Forelimb muscle (tissue), 1 donor: ENCODE data around the gene IL36G. TPM values are rescaled to one million over a fixed set of nuclear protein-coding genes. Genes with fewer than 3 reads are reported as not detected.

Experiments used
- DNase-seq: peaks from one replicate; pipeline ENCODE4 v3.0.0-alpha.2; 2013; ENCODE audit warnings: low read depth
- polyA plus RNA-seq: library from polyadenylated mRNA; unstranded; fragments of 120-200 nt; gene quantifications from one replicate; pipeline ENCODE4 v1.2.1, GENCODE V29; 2013; ENCODE audit not compliant: insufficient read length

The IL36G gene
- polyA plus RNA-seq, 1 donor: 0.14 TPM

DNA sequence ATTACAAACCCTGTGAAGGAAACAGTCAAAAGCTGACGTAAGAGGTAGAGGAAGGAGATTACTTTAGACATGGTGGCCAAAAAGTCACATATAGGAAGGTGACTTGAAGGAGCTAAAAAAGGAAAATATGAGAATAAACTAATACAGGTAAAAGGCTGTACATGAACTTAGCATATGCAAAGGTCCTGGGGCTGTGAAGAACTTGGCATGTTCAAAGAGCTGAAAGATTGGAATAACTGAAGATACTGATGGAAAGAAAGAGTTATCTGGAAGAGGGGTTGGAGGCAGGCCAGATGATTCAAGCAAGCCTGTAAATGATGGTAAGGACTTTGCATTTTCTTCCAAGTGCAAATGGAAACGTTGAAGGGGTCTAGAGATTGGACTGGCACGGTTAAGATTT, 40.7 kb downstream of the IL36G start:
- DNase-seq: no peak

DNA sequence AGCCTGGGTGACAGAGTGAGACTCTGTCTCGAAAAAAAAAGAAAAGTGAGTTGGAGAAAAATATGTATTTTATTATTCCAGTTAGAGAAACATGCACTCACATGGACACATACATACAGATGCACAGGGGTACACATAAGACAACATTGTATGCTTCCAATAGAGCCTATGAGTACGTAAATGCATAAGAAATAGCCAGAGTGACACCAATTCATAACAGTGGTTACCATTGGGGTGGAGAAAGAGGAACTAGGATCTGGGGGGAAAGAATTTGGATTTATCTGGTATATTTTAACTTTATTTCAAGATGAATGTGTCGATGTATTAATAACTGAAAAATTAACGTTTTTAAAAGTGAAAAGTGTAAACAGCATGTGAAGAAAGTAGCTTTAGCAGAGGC, 43.5 kb downstream of the IL36G start:
- no peak for DNase-seq

DNA sequence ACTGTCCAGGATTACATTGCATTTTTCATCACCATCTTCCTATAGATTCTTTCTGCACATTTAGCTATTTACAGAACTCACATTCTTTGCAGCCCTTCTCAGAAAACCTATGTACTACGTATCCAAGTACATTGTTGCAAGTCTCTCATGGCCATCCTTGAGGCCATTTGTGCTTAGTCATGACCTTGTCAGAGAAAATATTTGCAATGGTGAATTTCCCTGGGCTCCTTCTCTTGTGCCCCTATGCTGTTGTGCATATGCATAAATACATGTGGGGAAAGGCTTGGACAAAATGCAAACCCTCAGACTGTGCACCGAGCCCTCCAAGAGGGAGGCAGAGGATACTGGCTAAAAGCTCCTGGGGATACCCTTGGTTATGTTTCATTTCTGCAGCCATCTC, 47.0 kb downstream of the IL36G start:
- no peak for DNase-seq

DNA sequence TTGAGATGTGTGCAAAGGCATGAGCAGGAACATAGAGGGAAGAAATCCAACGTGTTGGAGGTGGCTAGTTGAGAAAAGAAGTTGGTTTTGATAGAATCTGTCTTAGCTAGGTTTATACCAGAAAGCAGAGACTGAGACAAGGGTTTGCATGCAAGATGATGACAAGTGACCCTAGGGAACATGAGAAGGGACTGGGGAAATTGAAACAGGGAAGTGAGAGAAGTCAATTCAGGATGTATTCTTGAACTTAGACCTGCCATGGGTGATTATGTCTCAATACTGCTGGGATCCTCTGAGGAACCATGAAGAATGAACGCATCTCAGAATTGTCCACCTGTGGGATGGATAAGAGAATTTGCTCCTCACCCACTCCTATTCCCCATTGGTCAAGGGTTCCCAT, 47.9 kb downstream of the IL36G start:
- no peak for DNase-seq

DNA sequence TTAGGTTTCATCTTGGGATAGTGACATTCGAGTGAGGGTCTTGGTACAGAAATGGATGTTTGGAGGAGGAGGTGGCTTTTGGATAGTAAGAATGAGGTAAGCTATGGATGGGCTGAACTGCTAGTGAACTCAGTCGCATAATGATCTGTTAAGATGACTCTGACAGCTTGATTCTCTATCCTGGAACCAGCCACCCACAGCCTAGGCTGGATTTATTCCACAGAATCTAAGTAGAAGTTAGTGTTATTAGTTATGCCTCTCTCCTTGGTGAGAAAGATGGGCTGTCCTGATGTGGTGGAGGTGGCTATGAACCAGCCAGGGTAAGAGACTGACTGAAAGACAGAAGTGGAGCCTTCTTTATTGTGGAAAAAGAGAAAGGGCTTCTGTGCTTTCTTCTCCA, 49.9 kb downstream of the IL36G start:
- no peak for DNase-seq

DNA sequence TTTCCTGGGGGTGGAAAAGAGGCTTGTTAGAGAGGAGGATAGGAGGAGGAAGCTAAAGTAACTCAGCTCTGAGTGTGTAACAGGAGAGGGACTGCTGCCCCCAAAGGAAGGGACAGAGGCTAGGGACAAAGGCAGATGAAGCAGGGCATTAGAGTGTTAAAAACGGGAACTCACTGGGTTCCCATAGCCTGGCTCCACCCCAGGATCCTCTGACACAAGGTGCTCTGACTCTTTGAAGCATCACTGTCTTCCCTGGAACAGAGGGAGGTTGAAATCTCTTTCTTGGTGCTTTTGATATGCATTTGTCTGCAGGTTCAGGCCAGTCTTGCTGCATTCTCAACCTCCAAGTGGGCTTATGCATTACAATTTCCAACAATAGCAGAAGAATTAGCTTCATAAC, 50.3 kb downstream of the IL36G start:
- DNase-seq: no peak

DNA sequence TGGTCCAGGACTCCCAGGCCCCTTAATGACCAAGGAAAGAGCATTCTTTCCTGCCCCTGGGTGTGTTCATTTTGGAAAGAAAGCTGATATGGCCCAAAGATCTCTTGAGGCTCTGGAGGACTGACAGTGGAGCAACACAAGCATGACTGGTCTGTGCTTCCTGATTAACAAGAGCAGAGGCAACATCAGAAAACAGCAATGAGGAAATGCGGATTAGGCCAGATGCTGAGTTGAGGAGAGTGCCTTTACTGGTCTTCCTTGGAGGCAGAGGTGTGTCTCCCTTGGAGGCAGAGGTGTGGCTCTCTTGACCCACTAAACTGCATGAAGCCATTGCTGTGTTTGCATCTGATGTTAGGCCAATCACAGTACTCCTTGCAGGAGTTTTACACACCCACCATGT, 54.9 kb downstream of the IL36G start:
- DNase-seq: no peak

DNA sequence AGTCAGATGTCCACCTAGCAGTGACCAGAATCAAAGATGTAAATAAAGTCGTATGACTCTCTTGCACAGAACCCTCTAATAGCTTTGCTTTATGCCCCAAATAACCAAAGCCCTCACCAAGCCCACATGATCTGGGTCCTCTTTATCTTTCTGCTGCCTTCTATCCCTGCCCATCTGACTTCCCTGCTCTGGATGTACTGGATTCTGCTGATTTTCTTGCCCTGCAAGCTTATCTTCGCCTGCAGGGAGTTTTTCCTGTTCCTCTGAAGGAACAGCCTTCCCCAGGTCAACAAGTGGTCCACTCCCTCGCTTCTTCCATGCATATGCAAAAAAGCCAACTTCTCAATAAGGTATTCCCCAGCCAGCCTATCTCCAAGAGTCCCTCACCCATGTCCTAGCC, 56.2 kb downstream of the IL36G start:
- no peak for DNase-seq

Other genes starting within 250 kb of the IL36G start
- 6.4 TPM for gene CKAP2L, start 213.4 kb upstream of the IL36G start, polyA plus RNA-seq
- not detected for gene IL1A, start 193.5 kb upstream of the IL36G start, polyA plus RNA-seq
- 0.14 TPM for gene IL1B, start 141.2 kb upstream of the IL36G start, polyA plus RNA-seq
- not detected for gene IL37, start 66.8 kb upstream of the IL36G start, polyA plus RNA-seq
- not detected for gene IL36A, start 27.5 kb downstream of the IL36G start, polyA plus RNA-seq
- gene IL36B, start 74.9 kb downstream of the IL36G start, polyA plus RNA-seq: not detected
- not detected for gene IL36RN, start 81.2 kb downstream of the IL36G start, polyA plus RNA-seq
- not detected for gene IL1F10, start 90.0 kb downstream of the IL36G start, polyA plus RNA-seq
- gene IL1RN, start 149.6 kb downstream of the IL36G start, polyA plus RNA-seq: 0.49 TPM
- 1.3 TPM for gene PSD4, start 196.0 kb downstream of the IL36G start, polyA plus RNA-seq